ENCODE data around the gene CHST13. TPM values are rescaled to one million over a fixed set of nuclear protein-coding genes. Genes with fewer than 3 reads are reported as not detected.

Gene CHST13
- total RNA-seq, 1 donor from 2014 or later, result not detected

- Histone ChIP-seq H3K4me3 (ENCODE audit: low read depth, low read length) (no peak overlapping the region), H3K27me3 (ENCODE audit: control insufficient read depth, insufficient read depth, low read length) (peaks cover 29% of the 10 kb centered on the region), H3K36me3 (ENCODE audit: control insufficient read depth, insufficient read depth, low read length) (no peaks in the 10 kb centered on the region)
- TF ChIP-seq, protein P1, sequence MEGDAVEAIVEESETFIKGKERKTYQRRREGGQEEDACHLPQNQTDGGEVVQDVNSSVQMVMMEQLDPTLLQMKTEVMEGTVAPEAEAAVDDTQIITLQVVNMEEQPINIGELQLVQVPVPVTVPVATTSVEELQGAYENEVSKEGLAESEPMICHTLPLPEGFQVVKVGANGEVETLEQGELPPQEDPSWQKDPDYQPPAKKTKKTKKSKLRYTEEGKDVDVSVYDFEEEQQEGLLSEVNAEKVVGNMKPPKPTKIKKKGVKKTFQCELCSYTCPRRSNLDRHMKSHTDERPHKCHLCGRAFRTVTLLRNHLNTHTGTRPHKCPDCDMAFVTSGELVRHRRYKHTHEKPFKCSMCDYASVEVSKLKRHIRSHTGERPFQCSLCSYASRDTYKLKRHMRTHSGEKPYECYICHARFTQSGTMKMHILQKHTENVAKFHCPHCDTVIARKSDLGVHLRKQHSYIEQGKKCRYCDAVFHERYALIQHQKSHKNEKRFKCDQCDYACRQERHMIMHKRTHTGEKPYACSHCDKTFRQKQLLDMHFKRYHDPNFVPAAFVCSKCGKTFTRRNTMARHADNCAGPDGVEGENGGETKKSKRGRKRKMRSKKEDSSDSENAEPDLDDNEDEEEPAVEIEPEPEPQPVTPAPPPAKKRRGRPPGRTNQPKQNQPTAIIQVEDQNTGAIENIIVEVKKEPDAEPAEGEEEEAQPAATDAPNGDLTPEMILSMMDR (IDR thresholded peaks at IDR 0.05; ENCODE audit: insufficient read depth, low read length, poor library complexity, severe bottlenecking), result no peak
- DNase-seq (ENCODE audit: low read depth), result no peak
Measured at GRCh38 chr3:126547721-126548120, 23.8 kb downstream of the CHST13 start.

GRCh38 chr3:126548556-126549466 lies 24.9 kb downstream of the CHST13 start:
- TF ChIP-seq, protein P1 (IDR thresholded peaks at IDR 0.05; ENCODE audit: insufficient read depth, low read length, poor library complexity, severe bottlenecking), result no peak
- peaks cover 29% of the 10 kb centered on the region for H3K27me3 ChIP-seq (ENCODE audit: control insufficient read depth, insufficient read depth, low read length)
- no peak overlapping the region for H3K4me3 ChIP-seq (ENCODE audit: low read depth, low read length)
- no peaks in the 10 kb centered on the region for H3K36me3 ChIP-seq (ENCODE audit: control insufficient read depth, insufficient read depth, low read length)
- no peak for DNase-seq (ENCODE audit: low read depth)

DNA sequence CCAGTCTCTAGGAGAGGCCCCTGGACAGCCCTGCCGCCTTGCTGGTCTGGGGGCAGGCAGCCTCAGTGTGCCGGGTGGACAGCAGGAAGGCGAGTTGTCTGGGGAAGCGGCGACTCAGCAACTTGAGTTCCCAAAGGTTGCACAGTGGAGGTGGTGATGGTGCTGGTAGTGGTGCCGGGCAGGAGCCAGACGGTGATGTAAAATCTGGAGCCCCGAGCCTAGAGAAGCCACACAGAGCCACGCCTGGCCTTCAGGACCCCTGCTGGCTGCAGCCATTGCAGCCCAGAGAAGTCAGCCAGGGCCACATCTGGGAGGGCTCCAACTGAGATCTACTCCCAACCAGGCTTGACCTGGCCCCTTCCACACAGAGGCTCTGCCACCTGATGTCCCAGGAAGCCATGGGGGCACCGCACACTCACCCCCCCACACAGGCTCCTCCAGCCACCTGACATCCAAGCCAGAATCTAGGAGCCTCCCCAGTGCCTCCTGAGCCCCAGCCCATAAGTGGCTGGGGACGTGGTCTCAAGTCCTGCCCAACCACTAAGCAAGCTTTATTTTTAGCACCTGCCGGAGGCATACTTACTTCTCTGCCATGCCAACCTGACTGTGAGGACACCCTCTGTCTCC lies 26.0 kb downstream of the CHST13 start:
- no peak overlapping the region for H3K4me3 ChIP-seq (ENCODE audit: low read depth, low read length)
- DNase-seq (ENCODE audit: low read depth), result no peak
- TF ChIP-seq, protein P1 (IDR thresholded peaks at IDR 0.05; ENCODE audit: insufficient read depth, low read length, poor library complexity, severe bottlenecking), result no peak
- no peaks in the 10 kb centered on the region for H3K36me3 ChIP-seq (ENCODE audit: control insufficient read depth, insufficient read depth, low read length)
- H3K27me3 ChIP-seq (ENCODE audit: control insufficient read depth, insufficient read depth, low read length), result peaks cover 28% of the 10 kb centered on the region

DNA sequence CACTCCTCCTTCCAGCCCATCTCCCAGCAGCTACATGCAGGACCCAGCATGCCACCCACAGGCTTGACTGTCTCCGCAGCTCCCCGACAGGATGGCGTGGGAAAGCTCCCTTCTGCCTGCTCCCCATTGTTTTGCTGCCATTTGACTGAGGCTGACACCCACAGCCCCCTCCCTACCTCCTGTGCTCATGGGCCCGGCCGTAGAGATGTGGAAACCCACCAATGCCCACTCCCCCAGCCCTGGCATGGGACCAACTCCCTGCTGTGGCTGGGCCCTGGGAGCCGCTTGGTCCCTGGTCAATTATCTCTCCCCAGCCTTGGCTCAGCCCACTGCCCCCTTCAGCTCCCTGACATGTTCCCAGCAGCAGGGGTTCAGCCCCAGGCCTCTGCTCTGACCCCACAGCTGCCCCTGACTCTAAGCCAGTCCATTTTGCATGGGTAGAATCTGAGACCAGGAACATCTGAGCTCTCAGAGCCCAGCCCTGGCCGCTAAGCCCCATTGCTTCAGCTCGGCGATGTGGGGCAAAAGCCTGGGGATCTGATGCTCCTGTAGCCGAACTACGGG lies 26.6 kb downstream of the CHST13 start:
- Histone ChIP-seq H3K27me3 (ENCODE audit: control insufficient read depth, insufficient read depth, low read length) (peaks cover 28% of the 10 kb centered on the region), H3K4me3 (ENCODE audit: low read depth, low read length) (no peak overlapping the region), H3K36me3 (ENCODE audit: control insufficient read depth, insufficient read depth, low read length) (no peaks in the 10 kb centered on the region)
- no peak for DNase-seq (ENCODE audit: low read depth)
- TF ChIP-seq, protein P1 (IDR thresholded peaks at IDR 0.05; ENCODE audit: insufficient read depth, low read length, poor library complexity, severe bottlenecking), result no peak

GRCh38 chr3:126551121-126551838 lies 27.3 kb downstream of the CHST13 start:
- H3K4me3 ChIP-seq (ENCODE audit: low read depth, low read length), result no peak overlapping the region
- no peaks in the 10 kb centered on the region for H3K36me3 ChIP-seq (ENCODE audit: control insufficient read depth, insufficient read depth, low read length)
- no peak for DNase-seq (ENCODE audit: low read depth)
- TF ChIP-seq, protein P1 (IDR thresholded peaks at IDR 0.05; ENCODE audit: insufficient read depth, low read length, poor library complexity, severe bottlenecking), result no peak
- H3K27me3 ChIP-seq (ENCODE audit: control insufficient read depth, insufficient read depth, low read length), result peaks cover 28% of the 10 kb centered on the region

Measured in kidney epithelial cell (primary cell).